ENCODE data around the gene LEKR1.

DNA sequence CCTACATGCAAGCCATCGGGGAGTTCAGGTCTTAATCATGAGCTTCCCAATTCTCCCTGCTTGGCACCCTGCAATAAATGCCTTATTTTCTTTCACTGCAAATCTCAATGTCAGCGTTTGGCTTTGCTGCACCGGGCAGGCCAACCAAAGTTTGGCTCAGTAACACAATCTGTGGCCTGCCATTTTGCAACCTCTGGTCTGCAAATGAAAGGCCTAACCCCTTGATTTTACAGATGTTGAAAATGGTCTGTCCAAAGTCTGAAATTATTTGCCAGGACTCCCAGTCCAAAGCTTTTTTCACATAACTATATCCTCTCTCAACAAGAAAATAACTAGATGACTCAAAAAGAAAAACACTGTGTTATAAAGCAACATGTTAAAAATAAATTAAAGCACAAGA is 34.0 kb upstream of the LEKR1 start:
- TF ChIP-seq TCF4 (CRISPR knock-in tag; IDR thresholded peaks at IDR 0.05; ENCODE audit: borderline replicate concordance) (no peak), SNAI2 (CRISPR knock-in tag; IDR thresholded peaks at IDR 0.05) (no peak), ARNTL (CRISPR knock-in tag; IDR thresholded peaks at IDR 0.05; ENCODE audit: borderline replicate concordance, low read depth) (no peak)
- TF ChIP-seq, protein P1, sequence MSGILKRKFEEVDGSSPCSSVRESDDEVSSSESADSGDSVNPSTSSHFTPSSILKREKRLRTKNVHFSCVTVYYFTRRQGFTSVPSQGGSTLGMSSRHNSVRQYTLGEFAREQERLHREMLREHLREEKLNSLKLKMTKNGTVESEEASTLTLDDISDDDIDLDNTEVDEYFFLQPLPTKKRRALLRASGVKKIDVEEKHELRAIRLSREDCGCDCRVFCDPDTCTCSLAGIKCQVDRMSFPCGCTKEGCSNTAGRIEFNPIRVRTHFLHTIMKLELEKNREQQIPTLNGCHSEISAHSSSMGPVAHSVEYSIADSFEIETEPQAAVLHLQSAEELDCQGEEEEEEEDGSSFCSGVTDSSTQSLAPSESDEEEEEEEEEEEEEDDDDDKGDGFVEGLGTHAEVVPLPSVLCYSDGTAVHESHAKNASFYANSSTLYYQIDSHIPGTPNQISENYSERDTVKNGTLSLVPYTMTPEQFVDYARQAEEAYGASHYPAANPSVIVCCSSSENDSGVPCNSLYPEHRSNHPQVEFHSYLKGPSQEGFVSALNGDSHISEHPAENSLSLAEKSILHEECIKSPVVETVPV (CRISPR knock-in tag; IDR thresholded peaks at IDR 0.05): no peak
